GM19324 (cell line): ENCODE measurements around the gene RELL1.
"Not testable (repeated sequence)": the region's sequence is repeated elsewhere in the genome, so short reads cannot be mapped to it uniquely, and the experiment has no call there.

ENCODE experiments used
- ATAC-seq: cut with Tn5 transposase; IDR thresholded peaks from one replicate; pipeline ENCODE4 v1.9.1; 2021; ENCODE audit warnings: mild to moderate bottlenecking, moderate library complexity; ENCODE audit not compliant: unreplicated experiment, low FRiP score

Gene RELL1

DNA sequence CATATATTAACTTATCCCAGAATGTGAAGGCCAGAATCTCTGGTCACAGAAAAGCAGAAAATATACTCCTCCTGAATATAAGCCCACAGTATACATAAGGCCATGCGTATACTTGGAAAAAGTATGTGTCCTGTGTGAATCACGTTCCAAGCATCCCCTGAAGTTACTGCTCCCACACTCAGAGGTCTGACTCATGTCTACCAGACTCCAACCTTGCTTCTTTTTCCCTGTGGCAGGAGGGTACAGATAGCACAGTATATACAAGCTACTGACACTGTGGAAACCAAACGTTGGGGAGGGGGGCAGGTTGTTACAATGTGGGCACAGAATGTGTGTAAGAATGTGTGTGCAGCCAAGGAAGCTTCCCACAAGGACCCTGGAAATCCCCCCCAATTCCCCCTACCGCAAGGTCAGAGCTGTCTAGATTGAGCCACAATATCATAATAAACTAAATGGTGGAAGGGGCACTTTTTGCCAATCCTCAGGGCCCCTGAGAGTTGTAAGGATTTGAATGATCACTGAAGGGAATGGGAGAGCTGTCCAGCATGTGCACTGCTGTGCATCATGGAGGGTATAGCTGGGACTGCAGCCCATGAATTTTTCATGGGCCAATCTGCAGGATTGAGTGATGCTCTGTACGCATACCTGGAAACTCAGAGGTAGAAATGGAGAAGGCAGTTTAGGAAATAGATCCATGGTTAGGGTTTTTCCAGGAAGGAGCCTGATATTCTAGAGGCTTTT lies 7.4 kb upstream of the RELL1 start:
- ATAC-seq = no peak

DNA sequence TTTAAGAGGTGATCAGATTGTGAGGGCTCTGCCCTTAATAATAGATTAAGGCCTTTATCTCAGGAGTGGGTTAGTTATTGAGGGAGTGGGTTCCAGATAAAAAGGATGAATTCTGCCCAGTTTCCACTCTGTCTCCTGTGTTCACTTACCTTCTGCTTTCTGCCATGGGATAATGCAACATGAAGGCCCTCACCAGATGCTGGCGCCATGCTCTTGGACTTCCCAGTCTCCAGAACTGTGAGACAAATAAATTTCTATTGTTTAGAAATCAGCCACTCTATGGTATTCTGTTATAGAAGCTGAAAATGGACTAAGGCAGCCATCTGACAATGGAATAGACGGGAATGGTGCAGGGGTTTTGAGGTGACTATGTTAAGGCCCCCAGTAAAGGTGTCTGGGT lies 6.9 kb upstream of the RELL1 start:
- ATAC-seq = no peak

- ATAC-seq = no peak
Observed at GRCh38 chr4:37690976-37691375, 4.8 kb upstream of the RELL1 start.

- ATAC-seq = no peak
Observed at GRCh38 chr4:37689353-37690095, 3.3 kb upstream of the RELL1 start.

DNA sequence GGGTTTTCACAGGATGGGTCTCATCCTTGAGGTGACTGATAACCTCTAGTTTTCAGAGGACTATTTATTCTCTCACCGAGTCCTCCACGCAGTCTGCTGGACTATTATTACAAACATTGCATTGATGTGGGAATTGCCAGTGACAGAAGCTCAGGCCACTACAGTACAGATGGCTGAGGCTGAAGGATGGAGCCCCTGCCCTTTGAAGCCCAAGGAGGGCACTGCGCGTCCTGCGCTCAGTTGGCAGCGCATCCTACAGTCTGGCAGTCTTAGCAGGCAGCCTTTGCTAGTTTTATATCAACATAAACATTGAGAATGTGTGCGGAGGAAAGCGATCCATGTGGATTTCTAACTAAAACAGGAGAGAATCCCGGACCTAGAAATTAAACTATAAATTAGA lies 1.5 kb upstream of the RELL1 start:
- no peak for ATAC-seq

DNA sequence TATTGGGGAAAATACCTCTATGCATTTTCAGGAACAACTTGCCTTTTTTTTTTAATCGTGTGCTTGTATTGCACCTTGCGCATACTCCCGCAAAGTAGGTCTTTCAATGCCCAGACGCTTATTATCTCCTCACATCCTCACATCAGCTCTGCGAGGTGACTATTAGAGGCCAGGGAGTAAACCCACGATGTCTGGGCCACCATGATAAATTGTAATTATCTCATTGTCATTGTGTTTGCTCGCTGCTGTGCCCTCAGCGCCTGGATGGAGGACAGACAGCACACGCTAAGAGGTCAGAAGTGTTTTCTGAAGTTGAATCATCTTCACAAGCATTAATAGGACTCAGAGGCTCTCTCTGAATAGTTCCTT lies 1.0 kb upstream of the RELL1 start:
- no peak for ATAC-seq

DNA sequence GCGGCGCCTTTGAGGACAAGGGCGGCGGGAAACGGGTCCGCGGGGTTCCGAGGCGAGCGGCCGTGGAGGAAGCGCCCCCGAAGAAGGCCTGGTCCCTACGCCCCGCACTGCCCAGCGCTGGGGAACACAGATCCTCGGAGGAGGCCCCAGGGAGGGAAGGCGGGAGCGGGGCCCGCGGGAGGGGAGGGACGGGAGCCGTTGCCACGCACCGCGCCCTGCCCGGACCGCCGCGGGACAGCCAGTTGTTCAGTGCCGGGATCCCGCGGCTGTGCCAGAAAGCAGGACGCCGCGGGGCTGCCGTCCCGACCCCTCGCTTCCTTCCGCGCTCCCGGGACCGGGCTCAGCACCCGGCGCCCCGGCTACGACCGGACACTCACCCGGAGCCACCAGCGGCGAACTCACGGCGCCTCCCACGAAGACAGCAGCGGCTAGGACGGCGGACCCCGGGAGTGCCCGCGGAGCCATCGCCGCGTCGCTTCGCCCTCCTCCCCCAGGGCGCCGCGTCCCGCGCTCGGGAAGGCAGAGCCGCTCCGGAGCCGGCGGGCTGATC lies 278 bp downstream of the RELL1 start:
- ATAC-seq = peak; percentile 25

- no peak for ATAC-seq
Observed at GRCh38 chr4:37685161-37685822, 884 bp downstream of the RELL1 start.

DNA sequence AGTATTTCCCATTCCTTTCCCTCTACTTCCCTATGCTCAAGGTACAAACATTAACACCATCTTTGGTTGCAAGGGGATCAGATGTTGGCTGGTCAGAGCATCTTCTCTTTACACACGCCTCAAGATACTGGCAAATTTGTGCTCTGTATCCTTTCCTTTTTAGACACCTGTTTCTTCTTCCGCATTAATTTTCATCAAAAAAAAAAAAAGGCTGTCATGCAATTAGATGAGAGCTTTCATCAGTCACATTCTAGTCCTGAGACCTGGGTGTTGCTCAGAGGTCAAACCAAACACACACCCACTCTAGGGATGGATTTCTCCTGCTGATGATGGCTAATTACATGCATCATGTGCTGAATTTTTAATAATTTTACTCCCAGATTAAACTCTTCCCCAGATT lies 2.0 kb downstream of the RELL1 start:
- ATAC-seq = no peak

DNA sequence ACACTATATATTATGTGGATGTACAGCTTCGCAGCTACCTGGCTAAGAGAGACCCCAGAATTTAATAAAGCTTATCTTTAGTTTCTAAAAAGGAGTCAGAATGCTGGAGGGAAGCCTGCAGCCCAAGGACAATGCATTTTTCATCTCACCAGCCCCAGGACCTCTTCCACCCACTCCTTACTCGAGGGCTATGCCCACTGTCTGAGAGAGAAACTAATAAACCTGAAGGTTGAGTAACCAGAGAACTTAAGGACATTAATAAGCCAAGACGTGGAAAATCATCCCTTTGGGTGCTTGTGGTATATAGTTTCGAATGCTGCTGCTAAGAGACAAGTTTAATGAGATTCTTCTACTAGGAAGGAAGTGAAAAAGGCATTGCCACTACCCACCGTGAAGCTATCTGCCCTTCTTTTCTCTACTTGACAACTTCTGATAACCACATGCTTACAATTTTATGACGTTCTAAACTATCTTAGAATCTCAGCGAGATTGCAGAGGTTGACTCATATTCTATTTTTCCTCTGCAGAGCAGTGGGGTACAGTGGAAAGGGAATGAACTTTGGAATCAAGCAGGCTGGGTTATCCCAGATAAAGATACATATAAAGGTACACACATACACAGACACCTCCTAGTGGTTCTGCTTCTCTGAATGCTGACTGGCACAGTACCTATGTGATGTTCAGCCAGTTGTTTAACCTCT lies 3.3 kb downstream of the RELL1 start:
- ATAC-seq = peak; percentile 18

DNA sequence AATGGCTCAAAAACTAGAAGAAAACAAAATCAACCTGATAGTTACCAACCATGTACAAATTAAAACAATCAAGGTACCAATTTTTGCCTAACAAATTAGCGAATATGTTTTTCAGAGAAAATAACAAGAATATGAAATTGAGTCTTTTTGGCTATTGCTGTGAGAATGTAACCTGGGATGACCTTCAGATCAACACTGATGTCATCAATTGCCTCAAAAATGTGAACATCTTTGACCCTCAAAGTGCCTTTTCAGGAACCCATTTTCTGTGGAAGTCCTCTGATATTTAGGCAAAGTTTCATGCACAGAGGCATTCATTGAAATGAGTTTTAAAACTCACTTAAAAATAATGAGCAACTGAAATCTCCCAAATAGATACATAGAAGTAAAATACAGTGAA lies 6.1 kb downstream of the RELL1 start:
- no peak for ATAC-seq

DNA sequence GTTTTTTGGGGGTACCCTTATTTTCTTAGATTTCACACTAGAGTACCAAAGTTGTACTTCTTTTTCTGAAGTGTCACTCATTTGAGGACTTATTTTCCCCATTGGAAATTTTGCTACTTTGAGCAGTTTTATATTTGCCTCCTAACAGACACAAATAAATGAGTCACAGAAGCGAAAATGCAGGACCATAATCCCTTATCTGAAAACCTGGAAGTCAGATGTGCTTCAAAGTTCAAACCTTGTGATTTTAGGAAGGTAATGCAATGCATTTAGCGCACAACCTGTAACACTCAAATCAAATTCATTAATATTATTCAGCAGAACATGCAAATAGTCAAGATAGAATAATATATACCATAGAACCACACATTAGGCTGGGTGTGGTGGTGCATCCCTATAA lies 6.9 kb downstream of the RELL1 start:
- no peak for ATAC-seq

- no peak for ATAC-seq
Observed at GRCh38 chr4:37678624-37679023, 7.6 kb downstream of the RELL1 start.

- ATAC-seq = peak; percentile 92
Observed at GRCh38 chr4:37675587-37676290, 10.4 kb downstream of the RELL1 start.

DNA sequence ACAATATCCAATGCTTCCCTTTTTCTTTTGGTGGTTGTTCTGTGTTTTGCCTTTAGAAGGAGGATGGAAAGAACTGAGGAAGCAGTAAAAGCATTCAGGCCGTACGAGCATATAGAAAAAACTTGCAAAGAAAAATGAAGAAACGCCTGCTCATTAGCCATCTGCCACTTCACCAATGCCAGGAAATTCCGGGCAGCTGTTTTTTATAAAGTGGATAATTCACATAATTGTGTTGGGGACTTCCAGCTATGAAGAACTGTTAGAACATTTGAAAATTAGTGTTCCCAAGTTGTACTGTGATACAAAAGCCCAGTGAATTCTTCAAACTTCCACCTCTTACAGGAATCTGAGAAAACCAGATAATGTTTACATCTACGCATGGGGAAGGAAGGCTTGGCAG lies 11.7 kb downstream of the RELL1 start:
- ATAC-seq = no peak

GRCh38 chr4:37673538-37674192 lies 12.5 kb downstream of the RELL1 start:
- ATAC-seq = no peak

- no peak for ATAC-seq
Observed at GRCh38 chr4:37671072-37671471, 15.1 kb downstream of the RELL1 start.

GRCh38 chr4:37670249-37670648 lies 15.9 kb downstream of the RELL1 start:
- no peak for ATAC-seq

DNA sequence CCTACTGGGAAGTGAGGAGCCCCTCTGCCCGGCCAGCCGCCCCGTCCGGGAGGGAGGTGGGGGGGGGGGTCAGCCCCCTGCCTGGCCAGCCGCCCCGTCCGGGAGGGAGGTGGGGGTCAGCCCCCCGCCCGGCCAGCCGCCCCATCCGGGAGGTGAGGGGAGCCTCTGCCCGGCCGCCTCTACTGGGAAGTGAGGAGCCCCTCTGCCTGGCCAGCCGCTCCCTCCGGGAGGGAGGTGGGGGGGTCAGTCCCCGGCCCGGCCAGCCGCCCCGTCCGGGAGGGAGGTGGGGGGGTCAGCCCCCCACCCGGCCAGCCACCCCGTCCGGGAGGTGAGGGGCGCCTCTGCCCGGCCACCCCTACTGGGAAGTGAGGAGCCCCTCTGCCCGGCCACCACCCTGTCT lies 17.1 kb downstream of the RELL1 start:
- ATAC-seq = not testable (repeated sequence)
